OCI-LY1 (cell line): ENCODE data around the gene CDK16.

Experiments
- EZH2 ChIP-seq: fragments of 200-600 bp; sonication (generic), shearing (Covaris generic); IDR thresholded peaks from 2 replicates; pipeline ENCODE4 v1.8.0; 2017; ENCODE audit warnings: borderline replicate concordance, mixed run types, mild to moderate bottlenecking, antibody characterized with exemption, low read length, moderate library complexity, mixed read lengths
- TF ChIP-seq, protein P1 (sequence below): fragments of 200-600 bp; sonication (generic), shearing (Covaris generic); IDR thresholded peaks from 2 replicates; pipeline ENCODE4 v1.5.1; 2017; ENCODE audit warnings: mild to moderate bottlenecking, antibody characterized with exemption, low read length, moderate library complexity, mixed read lengths

DNA sequence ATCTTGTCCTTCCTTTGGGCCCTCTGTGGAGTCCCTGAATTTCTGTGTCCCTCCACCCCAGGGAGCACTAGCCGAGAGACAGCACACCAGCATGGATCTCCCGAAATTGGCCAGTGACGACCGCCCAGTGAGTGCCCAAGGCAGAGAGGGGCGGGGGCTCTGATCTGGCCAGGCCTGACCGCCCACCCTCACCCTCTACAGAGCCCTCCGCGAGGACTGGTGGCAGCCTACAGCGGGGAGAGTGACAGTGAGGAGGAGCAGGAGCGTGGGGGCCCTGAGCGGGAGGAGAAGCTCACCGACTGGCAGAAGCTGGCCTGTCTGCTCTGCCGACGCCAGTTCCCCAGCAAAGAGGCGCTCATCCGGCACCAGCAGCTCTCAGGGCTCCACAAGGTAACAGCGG lies 33.2 kb upstream of the CDK16 start:
- TF ChIP-seq, protein P1, sequence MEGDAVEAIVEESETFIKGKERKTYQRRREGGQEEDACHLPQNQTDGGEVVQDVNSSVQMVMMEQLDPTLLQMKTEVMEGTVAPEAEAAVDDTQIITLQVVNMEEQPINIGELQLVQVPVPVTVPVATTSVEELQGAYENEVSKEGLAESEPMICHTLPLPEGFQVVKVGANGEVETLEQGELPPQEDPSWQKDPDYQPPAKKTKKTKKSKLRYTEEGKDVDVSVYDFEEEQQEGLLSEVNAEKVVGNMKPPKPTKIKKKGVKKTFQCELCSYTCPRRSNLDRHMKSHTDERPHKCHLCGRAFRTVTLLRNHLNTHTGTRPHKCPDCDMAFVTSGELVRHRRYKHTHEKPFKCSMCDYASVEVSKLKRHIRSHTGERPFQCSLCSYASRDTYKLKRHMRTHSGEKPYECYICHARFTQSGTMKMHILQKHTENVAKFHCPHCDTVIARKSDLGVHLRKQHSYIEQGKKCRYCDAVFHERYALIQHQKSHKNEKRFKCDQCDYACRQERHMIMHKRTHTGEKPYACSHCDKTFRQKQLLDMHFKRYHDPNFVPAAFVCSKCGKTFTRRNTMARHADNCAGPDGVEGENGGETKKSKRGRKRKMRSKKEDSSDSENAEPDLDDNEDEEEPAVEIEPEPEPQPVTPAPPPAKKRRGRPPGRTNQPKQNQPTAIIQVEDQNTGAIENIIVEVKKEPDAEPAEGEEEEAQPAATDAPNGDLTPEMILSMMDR, result no peak
- no peak for TF ChIP-seq EZH2
